Effector memory CD4-positive, alpha-beta T cell (primary cell): ENCODE measurements around the gene PSMD13.
A peak's percentile ranks its signal among the peaks of the same experiment; 100 is the strongest.
"Not testable (repeated sequence)": the region's sequence is repeated elsewhere in the genome, so short reads cannot be mapped to it uniquely, and the experiment has no call there.

Experiments
- DNase-seq, 3 donors: peaks; one replicate each; pipeline ENCODE4 v3.0.0-alpha.2; 2020
- H3K27ac ChIP-seq: 2 replicates; pipeline ENCODE4 v1.7.0; 2013; ENCODE audit warnings: mild to moderate bottlenecking, low read length, moderate library complexity; ENCODE audit not compliant: insufficient read depth, poor library complexity, severe bottlenecking
- H3K27me3 ChIP-seq: replicated peaks from 2 replicates; pipeline ENCODE4 v1.7.0; 2013; ENCODE audit warnings: mild to moderate bottlenecking, low read length; ENCODE audit not compliant: insufficient read depth, control insufficient read depth, poor library complexity, severe bottlenecking
- H3K36me3 ChIP-seq: 2 replicates; pipeline ENCODE4 v1.7.0; 2013; ENCODE audit warnings: mild to moderate bottlenecking, low read length, moderate library complexity; ENCODE audit not compliant: control insufficient read depth, insufficient read depth
- H3K4me1 ChIP-seq: 2 replicates; pipeline ENCODE4 v1.7.0; 2013; ENCODE audit warnings: low read length, mild to moderate bottlenecking; ENCODE audit not compliant: control insufficient read depth, insufficient read depth, poor library complexity, severe bottlenecking
- H3K4me3 ChIP-seq: 2 replicates; pipeline ENCODE4 v1.7.0; 2013; ENCODE audit warnings: low read length, low read depth, mild to moderate bottlenecking; ENCODE audit not compliant: insufficient read depth, poor library complexity, severe bottlenecking
- H3K9me3 ChIP-seq: 2 replicates; pipeline ENCODE4 v1.7.0; 2013; ENCODE audit warnings: mild to moderate bottlenecking, low read length, moderate library complexity; ENCODE audit not compliant: control insufficient read depth
- total RNA-seq, 3 donors: gene quantifications; one replicate each; lab custom pipeline; 2026; lab: John Stamatoyannopoulos, UW

PSMD13 gene
- total RNA-seq: 45.8 to 64.5 (median 51.4) reads per million in 3 donors

DNA sequence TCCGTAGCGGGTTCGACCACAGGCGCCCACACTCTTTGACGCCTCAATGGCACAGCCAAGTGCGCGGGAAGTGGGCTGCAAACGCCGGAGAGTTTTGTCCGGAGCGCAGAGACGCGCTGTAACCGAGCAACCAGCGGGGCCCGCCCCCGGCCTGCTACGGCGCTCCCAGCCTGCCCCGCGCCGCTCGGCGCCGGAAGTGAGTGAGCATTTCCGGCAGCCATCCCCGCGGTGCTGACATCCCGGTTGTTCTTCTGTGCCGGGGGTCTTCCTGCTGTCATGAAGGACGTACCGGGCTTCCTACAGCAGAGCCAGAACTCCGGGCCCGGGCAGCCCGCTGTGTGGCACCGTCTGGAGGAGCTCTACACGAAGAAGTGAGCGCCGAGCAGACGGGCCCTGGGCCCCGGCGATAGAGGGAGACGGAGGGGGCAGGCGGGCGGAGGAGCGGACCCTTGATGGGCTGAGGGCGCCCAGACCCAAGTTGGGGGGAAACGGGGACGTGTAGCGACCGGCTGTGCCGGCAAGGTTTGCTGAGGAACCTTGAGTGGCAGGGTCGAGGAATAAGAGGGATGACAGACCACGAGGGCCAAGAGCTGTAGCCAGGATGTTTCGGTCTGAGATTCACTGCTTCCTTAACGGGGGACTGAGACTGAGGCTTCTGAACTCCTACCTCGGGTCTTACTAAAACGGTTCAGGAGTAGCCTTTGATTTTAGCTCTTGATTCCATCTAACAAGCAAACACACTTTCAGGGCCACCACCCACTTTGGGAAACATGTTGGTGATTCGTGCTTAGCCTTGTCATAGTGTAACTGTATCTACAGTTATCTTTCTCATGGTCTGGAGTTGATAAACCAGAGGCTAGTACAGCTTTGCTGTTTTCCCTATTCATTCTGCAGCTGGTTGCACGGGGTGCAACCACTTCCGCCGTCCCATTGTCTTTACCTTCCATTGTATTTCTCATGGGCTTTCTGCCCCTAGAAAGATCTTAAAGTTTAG lies at the start of gene PSMD13:
Gene PSMD13, plus strand, starts transcription at position 203 of the 994 bp plus-strand sequence. Its CDS starts 74 bp downstream, at position 277.
- H3K4me1 ChIP-seq: peaks cover 14% of the 10 kb centered on the region
- no peaks in the 10 kb centered on the region for H3K27me3 ChIP-seq
- H3K9me3 ChIP-seq: no peaks in the 10 kb centered on the region
- DNase-seq: peak; percentile 76 to 82 (median 79)
- H3K27ac ChIP-seq: peak within 1 kb of the TSS; percentile 99
- peak within 1 kb of the TSS; percentile 89 for H3K4me3 ChIP-seq
- H3K36me3 ChIP-seq: peaks cover 30% of the 10 kb centered on the region

DNA sequence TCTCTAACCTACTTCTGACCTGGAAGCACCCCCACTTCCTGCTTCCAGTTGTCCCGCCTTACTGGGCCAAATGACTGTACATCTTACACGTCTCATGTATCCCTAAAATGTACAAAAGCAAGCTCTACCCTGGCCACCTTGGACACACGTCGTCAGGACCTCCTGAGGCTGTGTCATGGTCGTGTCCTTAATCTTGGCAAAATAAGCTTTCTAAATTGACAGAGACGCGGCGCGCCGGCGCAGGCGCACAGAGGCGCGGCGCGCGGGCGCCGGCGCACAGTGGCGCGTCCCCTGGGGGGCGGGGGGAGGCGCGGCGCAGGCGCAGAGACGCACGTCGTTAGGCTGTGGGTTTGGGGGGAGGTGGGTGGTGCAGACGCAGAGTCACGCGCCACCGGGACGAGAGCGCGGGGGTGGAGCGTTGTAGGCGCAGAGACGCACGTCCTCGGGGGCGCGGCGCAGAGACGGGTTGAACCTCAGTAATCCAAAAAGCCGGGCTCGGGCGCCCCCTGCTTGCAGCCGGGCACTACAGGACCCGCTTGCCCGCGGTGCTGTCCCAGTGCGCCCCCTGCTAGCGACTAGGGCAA lies 47.5 kb upstream of the PSMD13 start:
- DNase-seq, H3K27ac ChIP-seq, H3K27me3 ChIP-seq, H3K36me3 ChIP-seq, H3K9me3 ChIP-seq, H3K4me1 ChIP-seq, H3K4me3 ChIP-seq: not testable (repeated sequence)

DNA sequence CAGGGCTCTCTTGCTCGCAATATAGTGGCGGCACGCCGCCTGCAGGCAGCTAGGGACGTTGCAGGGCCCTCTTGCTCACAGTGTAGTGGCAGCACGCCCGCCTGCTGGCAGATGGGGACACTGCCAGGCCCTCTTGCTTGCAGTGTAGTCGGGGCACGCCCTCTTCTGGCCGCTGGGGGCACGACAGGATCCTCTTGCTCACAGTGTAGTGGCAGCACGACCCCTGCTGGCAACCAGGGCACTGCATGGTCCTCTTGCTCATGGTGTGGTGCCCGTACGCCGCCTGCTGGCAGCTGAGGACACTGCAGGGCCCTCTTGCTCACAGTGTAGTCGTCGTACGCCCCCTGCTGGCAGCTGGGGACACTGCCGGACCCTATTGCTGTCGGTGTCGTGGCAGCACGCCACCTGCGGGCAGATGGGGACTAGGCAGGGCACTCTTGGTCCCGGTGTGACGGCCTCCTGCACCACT lies 46.9 kb upstream of the PSMD13 start:
- not testable (repeated sequence) for H3K4me3 ChIP-seq, H3K27me3 ChIP-seq, H3K36me3 ChIP-seq, H3K27ac ChIP-seq, H3K4me1 ChIP-seq, H3K9me3 ChIP-seq
- DNase-seq: peak in 2 of 3 donors; percentile 26 to 38

GRCh38 chr11:190546-190945 lies 46.2 kb upstream of the PSMD13 start:
- H3K4me3 ChIP-seq, DNase-seq, H3K27me3 ChIP-seq, H3K36me3 ChIP-seq, H3K4me1 ChIP-seq, H3K27ac ChIP-seq, H3K9me3 ChIP-seq: not testable (repeated sequence)

DNA sequence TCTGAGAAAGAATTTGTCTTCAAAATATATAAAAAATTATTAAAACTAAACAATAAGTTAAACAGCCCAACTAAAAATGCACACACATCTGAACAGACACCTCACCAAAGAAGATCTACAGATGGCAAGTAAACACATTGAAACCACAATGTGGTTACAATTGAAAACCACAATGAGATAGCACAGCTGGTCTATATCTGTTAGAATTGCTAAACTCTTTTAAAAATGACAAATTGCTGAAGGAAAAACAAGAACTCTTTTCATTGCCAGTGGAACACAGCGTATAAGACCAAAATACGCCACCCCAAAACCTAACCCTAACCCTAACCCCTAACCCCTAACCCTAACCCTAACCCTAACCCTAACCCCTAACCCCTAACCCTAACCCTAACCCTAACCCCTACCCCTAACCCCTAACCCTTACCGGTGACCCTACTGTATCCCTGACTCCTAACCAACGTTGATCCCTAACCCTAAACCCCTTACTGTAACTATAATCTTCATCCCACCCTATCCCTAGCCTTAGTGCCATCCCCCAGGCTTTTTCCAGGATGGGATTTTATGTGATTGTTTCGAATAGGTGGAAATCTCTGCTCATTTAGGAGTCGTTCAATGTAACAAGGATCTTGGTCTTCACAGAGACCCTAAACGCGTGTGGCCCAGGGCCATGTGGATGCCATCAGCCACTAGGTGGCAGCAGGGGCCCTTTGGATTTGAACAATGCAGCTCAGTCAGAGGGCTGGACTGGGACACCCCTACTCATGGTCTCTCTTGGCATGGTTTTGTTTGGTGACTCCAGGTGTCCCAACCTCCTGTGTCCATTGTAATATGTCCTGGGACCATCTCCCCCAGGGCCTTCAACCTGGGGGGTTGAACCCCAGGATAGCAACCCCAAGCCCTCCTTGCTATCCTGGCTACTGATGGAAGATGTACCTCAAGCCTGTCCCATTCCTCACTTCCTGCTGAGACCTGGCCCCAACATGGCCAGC lies 45.0 kb upstream of the PSMD13 start:
- H3K27ac ChIP-seq, H3K27me3 ChIP-seq, H3K36me3 ChIP-seq, H3K4me1 ChIP-seq, H3K9me3 ChIP-seq, H3K4me3 ChIP-seq: not testable (repeated sequence)
- peak in 2 of 3 donors; percentile 25 to 41 for DNase-seq

- H3K4me3 ChIP-seq, H3K4me1 ChIP-seq, H3K27me3 ChIP-seq, H3K36me3 ChIP-seq, DNase-seq, H3K9me3 ChIP-seq, H3K27ac ChIP-seq: not testable (repeated sequence)
Observed at GRCh38 chr11:192674-193128, 44.1 kb upstream of the PSMD13 start, which contains the start of gene SCGB1C1. SCGB1C1 (plus strand) TSS chr11:193078; CDS start chr11:193100, 22 bp downstream.

GRCh38 chr11:193481-193880 lies 43.3 kb upstream of the PSMD13 start:
- not testable (repeated sequence) for H3K4me3 ChIP-seq, H3K27me3 ChIP-seq, H3K36me3 ChIP-seq, H3K4me1 ChIP-seq, H3K27ac ChIP-seq, H3K9me3 ChIP-seq, DNase-seq

DNA sequence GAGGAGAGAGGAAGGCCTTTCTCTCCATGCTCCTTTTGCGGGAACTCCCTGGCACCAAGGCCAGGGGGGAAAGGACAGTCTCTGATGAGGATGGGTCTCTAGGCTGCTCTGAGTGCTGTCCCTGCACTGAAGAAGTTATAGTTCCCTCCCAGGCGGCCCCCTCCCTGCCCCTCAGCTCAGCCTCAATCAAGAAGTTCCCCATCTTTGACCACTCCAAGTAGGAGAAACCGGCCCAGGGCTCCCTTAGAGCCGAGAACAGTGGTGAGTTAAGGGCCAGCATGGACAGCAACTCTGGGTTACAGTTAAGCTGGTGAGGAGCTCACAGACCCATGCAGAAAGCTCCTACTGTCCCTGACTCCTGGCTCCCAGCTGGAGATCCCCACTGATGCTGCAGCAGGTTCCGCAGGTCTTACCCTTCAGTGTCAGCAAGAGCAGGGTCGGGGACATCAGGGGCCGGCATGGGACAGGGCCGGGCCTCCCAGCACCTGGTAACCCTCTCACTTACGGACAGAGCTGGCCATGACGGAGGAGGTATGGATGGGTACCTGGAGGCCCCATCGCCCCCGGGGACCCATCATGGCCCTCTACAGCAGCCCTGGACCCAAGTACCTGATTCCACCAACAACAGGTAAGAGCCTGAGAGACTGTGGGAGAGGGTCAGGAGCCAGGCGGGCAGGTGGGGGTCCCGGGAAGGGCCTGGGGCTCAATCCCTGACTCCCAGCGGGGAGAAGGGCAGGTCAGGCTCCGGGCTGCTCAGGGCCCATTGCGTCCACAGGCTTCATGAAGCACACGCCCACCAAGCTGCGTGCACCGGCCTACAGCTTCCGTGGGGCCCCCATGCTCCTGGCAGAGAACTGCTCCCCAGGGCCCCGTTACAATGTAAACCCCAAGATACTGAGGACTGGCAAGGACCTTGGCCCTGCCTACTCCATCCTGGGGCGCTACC lies 39.7 kb upstream of the PSMD13 start:
- Histone ChIP-seq H3K27ac (no peak overlapping the region), H3K36me3 (no peaks in the 10 kb centered on the region), H3K4me1 (peaks cover 6% of the 10 kb centered on the region), H3K4me3 (no peak overlapping the region), H3K9me3 (no peaks in the 10 kb centered on the region), H3K27me3 (no peaks in the 10 kb centered on the region)
- no peak for DNase-seq
